GM12891 (cell line): ENCODE measurements around the gene PRPF31.
A peak's percentile ranks its signal among the peaks of the same experiment; 100 is the strongest.

Experiments used
- DNase-seq: peaks from one replicate; pipeline ENCODE4 v3.0.0; 2011; ENCODE audit warnings: low spot score; ENCODE audit not compliant: insufficient read length
- FAIRE-seq: peaks from 2 replicates; lab custom pipeline; 2011; peaks lifted over from hg19 to GRCh38; lab: Jason Lieb, UNC
- PAX5 ChIP-seq: IDR thresholded peaks from 2 replicates; pipeline ENCODE4 v1.6.1; 2011; ENCODE audit warnings: low read length, moderate library complexity, mild to moderate bottlenecking; ENCODE audit not compliant: insufficient read depth, severe bottlenecking
- POLR2A ChIP-seq: IDR thresholded peaks from 2 replicates; pipeline ENCODE4 v1.6.1; 2011; ENCODE audit warnings: low read depth, low read length, control low read depth
- POLR2AphosphoS5 ChIP-seq: IDR thresholded peaks from 2 replicates; pipeline ENCODE4 v1.6.1; 2011; ENCODE audit warnings: low read depth, low read length, control low read depth
- POU2F2 ChIP-seq: IDR thresholded peaks from 2 replicates; pipeline ENCODE4 v1.6.1; 2011; ENCODE audit warnings: low read depth, mild to moderate bottlenecking, control low read depth, low read length, moderate library complexity
- SPI1 ChIP-seq: IDR thresholded peaks from 2 replicates; pipeline ENCODE4 v1.6.1; 2011; ENCODE audit warnings: low read depth, low read length, control low read depth
- TAF1 ChIP-seq: IDR thresholded peaks from 2 replicates; pipeline ENCODE4 v1.6.1; 2011; ENCODE audit warnings: low read depth, low read length, control low read depth

The PRPF31 gene

GRCh38 chr19:54153731-54154326 lies 38.3 kb downstream of the PRPF31 start:
- TF ChIP-seq POU2F2 (no peak), POLR2AphosphoS5 (no peak), PAX5 (no peak), POLR2A (no peak), SPI1 (no peak), TAF1 (no peak)
- DNase-seq: no peak
- FAIRE-seq: no peak

- DNase-seq: no peak
- no peak for FAIRE-seq
- peak; percentile 45; the same call in 1 of the 2 replicates for TF ChIP-seq POU2F2
- no peak for TF ChIP-seq SPI1
- TF ChIP-seq TAF1: no peak
- TF ChIP-seq PAX5: no peak
- peak; percentile 21; the same call in 1 of the 2 replicates for TF ChIP-seq POLR2A
- TF ChIP-seq POLR2AphosphoS5: no peak
Observed at GRCh38 chr19:54154603-54155345, 39.2 kb downstream of the PRPF31 start.

GRCh38 chr19:54155694-54156093 lies 40.1 kb downstream of the PRPF31 start:
- DNase-seq: no peak
- no peak for FAIRE-seq
- no peak for TF ChIP-seq PAX5
- peak; percentile 59; the same call in 1 of the 2 replicates for TF ChIP-seq POLR2AphosphoS5

- no peak for FAIRE-seq
- TF ChIP-seq POLR2AphosphoS5 (no peak), POLR2A (peak; percentile 27; the same call in 1 of the 2 replicates)
Observed at GRCh38 chr19:54156490-54156889, 40.9 kb downstream of the PRPF31 start.

GRCh38 chr19:54156953-54157352 lies 41.4 kb downstream of the PRPF31 start:
- DNase-seq (no peak), FAIRE-seq (peak; percentile 9)
- TF ChIP-seq POLR2AphosphoS5: no peak

More at GRCh38 chr19:54156490-54156889, 40.9 kb downstream of the PRPF31 start:
- DNase-seq: no peak

GRCh38 chr19:54158812-54159351 lies 43.3 kb downstream of the PRPF31 start:
- no peak for DNase-seq
- TF ChIP-seq TAF1 (no peak), POLR2A (no peak), POU2F2 (peak; percentile 8; the same call in 1 of the 2 replicates), SPI1 (peak; percentile 44; the same call in 1 of the 2 replicates)
- FAIRE-seq: no peak

- TF ChIP-seq TAF1 (peak; percentile 78), SPI1 (no peak), POLR2A (peak; percentile 82), POU2F2 (peak; percentile 78; the same call in 1 of the 2 replicates), POLR2AphosphoS5 (peak; percentile 94)
- FAIRE-seq (peak; percentile 100), DNase-seq (peak; percentile 96)
Observed at GRCh38 chr19:54159352-54160181, 44.0 kb downstream of the PRPF31 start, which contains the start of gene LENG1. LENG1 (minus strand) TSS chr19:54159721; CDS start chr19:54159695, 26 bp downstream.

GRCh38 chr19:54160182-54160811 lies 44.7 kb downstream of the PRPF31 start:
- DNase-seq: no peak
- FAIRE-seq: no peak
- no peak for TF ChIP-seq POLR2AphosphoS5
- TF ChIP-seq POLR2A: 0 out of 2 replicates have a peak, but pooled peaks have one; percentile 17

- TF ChIP-seq SPI1: no peak
- no peak for TF ChIP-seq TAF1
- no peak for TF ChIP-seq PAX5
- TF ChIP-seq POLR2A: no peak
- TF ChIP-seq POLR2AphosphoS5: no peak
- TF ChIP-seq POU2F2: no peak
- FAIRE-seq (peak; percentile 5), DNase-seq (no peak)
Observed at GRCh38 chr19:54160854-54161253, 45.3 kb downstream of the PRPF31 start.
